PC-9 (cell line): ENCODE measurements around the gene TMA7. TPM values are rescaled to one million over a fixed set of nuclear protein-coding genes. Genes with fewer than 3 reads are reported as not detected.

Source experiments
- BruUV-seq: library from RNA; stranded (reverse); fragments of 400-500 nt; replicated peaks from 2 replicates; lab custom pipeline; 2021; lab: Mats Ljungman, UMichigan
- CTCF ChIA-PET: fragments of 300-600 bp; sonication (Branson Sonifier 250); formaldehyde crosslinking; loops from one replicate; lab custom pipeline; 2022; ENCODE audit warnings: antibody characterized with exemption; lab: Charles Lee
- POLR2A ChIA-PET: fragments of 300-600 bp; sonication (Branson Sonifier 250); formaldehyde crosslinking; loops from one replicate; lab custom pipeline; 2022; ENCODE audit warnings: antibody characterized with exemption; ENCODE audit not compliant: unreplicated experiment; lab: Charles Lee
- DNase-seq, 2 experiments: peaks; one replicate each; pipeline versions ENCODE4 v3.0.0 to v3.0.0-alpha.2; 2015 to 2022; ENCODE audit warnings: mixed read lengths in 1 of 2
- H2AFZ ChIP-seq: fragments of 200-600 bp; sonication (generic); 2 replicates; pipeline ENCODE4 v1.8.1; 2017; ENCODE audit warnings: antibody characterized with exemption
- H3F3A ChIP-seq: fragments of 200-600 bp; sonication (generic); 2 replicates; pipeline ENCODE4 v1.8.1; 2017; ENCODE audit warnings: antibody characterized with exemption, mild to moderate bottlenecking, low read depth; ENCODE audit not compliant: insufficient read depth
- H3K27ac ChIP-seq: fragments of 200-600 bp; sonication (generic); 2 replicates; pipeline ENCODE4 v1.6.1; 2016; ENCODE audit warnings: mixed run types
- H3K27me3 ChIP-seq: fragments of 200-600 bp; sonication (generic); 2 replicates; pipeline ENCODE4 v1.6.1; 2016; ENCODE audit warnings: low read depth, mixed run types; ENCODE audit not compliant: insufficient read depth
- H3K36me3 ChIP-seq: fragments of 200-600 bp; sonication (generic); 2 replicates; pipeline ENCODE4 v1.6.1; 2016; ENCODE audit warnings: low read depth, mixed run types
- H3K4me1 ChIP-seq: fragments of 200-600 bp; sonication (generic); replicated peaks from 2 replicates; pipeline ENCODE4 v1.6.1; 2016; ENCODE audit warnings: mixed run types; ENCODE audit not compliant: insufficient read depth
- H3K4me2 ChIP-seq: fragments of 200-600 bp; sonication (generic); 2 replicates; pipeline ENCODE4 v1.6.1; 2017; ENCODE audit warnings: mixed run types
- H3K4me3 ChIP-seq: fragments of 200-600 bp; sonication (generic); 2 replicates; pipeline ENCODE4 v1.6.1; 2016; ENCODE audit warnings: mixed run types
- H3K79me2 ChIP-seq: fragments of 200-600 bp; sonication (generic); 2 replicates; pipeline ENCODE4 v1.6.1; 2017; ENCODE audit warnings: low read depth, mixed run types
- H3K9me2 ChIP-seq: fragments of 200-600 bp; sonication (generic); 2 replicates; pipeline ENCODE4 v1.8.1; 2017; ENCODE audit warnings: mild to moderate bottlenecking; ENCODE audit not compliant: insufficient read depth
- H3K9me3 ChIP-seq: fragments of 200-600 bp; sonication (generic); 2 replicates; pipeline ENCODE4 v1.8.1; 2016; ENCODE audit warnings: low read depth; ENCODE audit not compliant: insufficient read depth
- H4K20me1 ChIP-seq: fragments of 200-600 bp; sonication (generic); 2 replicates; pipeline ENCODE4 v1.8.1; 2017; ENCODE audit not compliant: insufficient read depth
- CTCF ChIP-seq: fragments of 200-600 bp; sonication (generic); conservative IDR thresholded peaks from 2 replicates; pipeline ENCODE4 v1.6.1; 2017; ENCODE audit warnings: mixed run types, antibody characterized with exemption, mild to moderate bottlenecking, moderate library complexity
- EZH2 ChIP-seq: fragments of 200-600 bp; sonication (generic); IDR thresholded peaks from 2 replicates; pipeline ENCODE4 v1.8.0; 2017; ENCODE audit warnings: antibody characterized with exemption, low read depth
- intact Hi-C: fragments of 100-400 bp; cut with micrococcal nuclease; formaldehyde crosslinking; loops from one replicate; pipeline ENCODE4 v1.10.0; 2022; ENCODE audit not compliant: unreplicated experiment
- total RNA-seq: library from RNA; stranded (reverse); gene quantifications from 2 replicates; pipeline ENCODE4 v1.2.3, GENCODE V29; 2021

The TMA7 gene
- total RNA-seq, 1 experiment from 2014 or later = 314 TPM

GRCh38 chr3:48436855-48437254 is 3.2 kb upstream of the TMA7 start:
- Histone ChIP-seq H3K36me3 (no peaks in the 10 kb centered on the region), H4K20me1 (peaks cover 2% of the 10 kb centered on the region; the same call in 1 of the 2 replicates), H3K9me3 (no peaks in the 10 kb centered on the region), H3K27me3 (no peaks in the 10 kb centered on the region), H3K27ac (no peak overlapping the region), H3F3A (peaks cover 25% of the 10 kb centered on the region), H3K79me2 (peaks cover 57% of the 10 kb centered on the region), H3K4me3 (no peak overlapping the region), H3K4me2 (no peak overlapping the region), H3K4me1 (peaks cover 37% of the 10 kb centered on the region), H2AFZ (no peak overlapping the region), H3K9me2 (no peaks in the 10 kb centered on the region)
- ChIA-PET POLR2A (no interaction called here), CTCF (interaction anchor here (0.7 to 2.0 kb wide), 11 partner anchors 11 to 242 kb away, joined by 3 to 126 read pairs (median 8); partner anchors contain the start of genes PFKFB4 and ZNF589)
- intact Hi-C loops = loop anchor here (1.0 to 10.0 kb wide), 5 partner anchors 36 to 243 kb away; partner anchors contain the start of gene NME6
- TF ChIP-seq EZH2 (no peak), CTCF (no peak)
- BruUV-seq = no TSS peak
- no peak for DNase-seq

DNA sequence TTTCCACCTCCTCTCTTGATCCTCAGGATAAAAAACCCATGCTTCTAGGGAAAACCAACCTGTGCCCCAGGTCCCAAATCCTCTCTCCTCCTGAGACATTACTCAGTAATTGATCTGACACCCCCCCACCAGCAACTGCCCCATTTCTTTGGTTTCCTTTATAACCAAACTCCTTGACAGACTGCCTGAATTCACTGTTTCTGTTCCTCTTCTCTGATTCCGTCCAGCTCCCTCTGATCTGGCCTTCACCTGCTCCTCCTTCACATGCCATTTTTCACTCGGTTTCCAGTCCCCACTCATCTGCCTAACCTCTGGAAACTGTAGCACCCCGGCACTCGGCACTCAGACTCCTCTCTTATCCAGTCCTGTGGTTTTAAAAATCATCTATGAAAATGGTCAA is 2.2 kb upstream of the TMA7 start:
- intact Hi-C loops = loop anchor here (10.0 kb wide), 1 partner anchor 133 kb away; the partner anchor contains the start of gene NME6
- ChIA-PET CTCF (no interaction called here), POLR2A (no interaction called here)
- TF ChIP-seq EZH2 (no peak), CTCF (no peak)
- Histone ChIP-seq H3K4me3 (no peak overlapping the region), H3K27ac (no peak overlapping the region), H3K27me3 (no peaks in the 10 kb centered on the region), H4K20me1 (peaks cover 8% of the 10 kb centered on the region; the same call in 1 of the 2 replicates), H3K9me2 (no peaks in the 10 kb centered on the region), H3K36me3 (no peaks in the 10 kb centered on the region), H3K9me3 (no peaks in the 10 kb centered on the region), H2AFZ (no peak overlapping the region), H3K4me1 (peaks cover 33% of the 10 kb centered on the region), H3K4me2 (no peak overlapping the region), H3F3A (peaks cover 29% of the 10 kb centered on the region), H3K79me2 (peaks cover 55% of the 10 kb centered on the region)
- no peak for DNase-seq
- no TSS peak for BruUV-seq

GRCh38 chr3:48440590-48440958 is 517 bp downstream of the TMA7 start:
- no peak for DNase-seq
- H2AFZ ChIP-seq = peak overlapping the region; percentile 91

More at GRCh38 chr3:48440590-48440958, 517 bp downstream of the TMA7 start:
- no peaks in the 10 kb centered on the region for H3K9me2 ChIP-seq
- H3K79me2 ChIP-seq = peaks cover 40% of the 10 kb centered on the region
- peak overlapping the region; percentile 91 for H3K4me2 ChIP-seq
- no peaks in the 10 kb centered on the region for H3K27me3 ChIP-seq
- peaks cover 8% of the 10 kb centered on the region; the same call in 1 of the 2 replicates for H4K20me1 ChIP-seq
- peak overlapping the region; percentile 96 for H3K4me3 ChIP-seq
- intact Hi-C loops = loop anchor here (5.0 to 10.0 kb wide), 2 partner anchors 222 to 564 kb away; partner anchors contain the start of genes CELSR3 and WDR6
- no TSS peak for BruUV-seq
- H3F3A ChIP-seq = peaks cover 42% of the 10 kb centered on the region
- H3K9me3 ChIP-seq = no peaks in the 10 kb centered on the region
- peak overlapping the region; percentile 46 for H3K27ac ChIP-seq
- no peaks in the 10 kb centered on the region for H3K36me3 ChIP-seq
- ChIA-PET POLR2A (interaction anchor here (0.6 to 0.7 kb wide), 2 partner anchors 11 to 32 kb away, joined by 4 to 5 read pairs; no protein-coding TSS in a partner anchor), CTCF (no interaction called here)
- H3K4me1 ChIP-seq = peaks cover 13% of the 10 kb centered on the region
- TF ChIP-seq CTCF = no peak
- no peak for TF ChIP-seq EZH2
